GM23338 (cell line): ENCODE results near the gene ZNRF2. TPM values are rescaled to one million over a fixed set of nuclear protein-coding genes. Genes with fewer than 3 reads are reported as not detected.

Source experiments
- ATAC-seq: fragments of 200-7000 bp; cut with Tn5 transposase; 3 replicates; pipeline ENCODE4 v1.9.1; 2020
- DNase-seq: peaks from one replicate; pipeline ENCODE4 v3.0.0-alpha.2; 2015; ENCODE audit warnings: low spot score
- H2AFZ ChIP-seq: fragments of 200-600 bp; sonication (generic); 2 replicates; pipeline ENCODE4 v1.8.0; 2016; ENCODE audit warnings: antibody characterized with exemption, mild to moderate bottlenecking, moderate library complexity
- H3F3A ChIP-seq: fragments of 200-600 bp; sonication (generic); replicated peaks from 2 replicates; pipeline ENCODE4 v1.8.0; 2017; ENCODE audit warnings: antibody characterized with exemption, mixed run types, low read depth
- H3K27ac ChIP-seq: fragments of 200-600 bp; sonication (generic); 2 replicates; pipeline ENCODE4 v1.6.1; 2016; ENCODE audit warnings: low read depth
- H3K27me3 ChIP-seq: fragments of 200-600 bp; sonication (generic); 2 replicates; pipeline ENCODE4 v1.8.0; 2016; ENCODE audit warnings: mild to moderate bottlenecking, mixed run types, moderate library complexity; ENCODE audit not compliant: insufficient read depth
- H3K36me3 ChIP-seq: fragments of 200-600 bp; sonication (generic); 2 replicates; pipeline ENCODE4 v1.8.0; 2016; ENCODE audit warnings: mild to moderate bottlenecking; ENCODE audit not compliant: insufficient read depth
- H3K4me1 ChIP-seq: fragments of 200-600 bp; sonication (generic); 2 replicates; pipeline ENCODE4 v1.8.0; 2016; ENCODE audit warnings: mild to moderate bottlenecking, moderate library complexity; ENCODE audit not compliant: insufficient read depth
- H3K4me2 ChIP-seq: fragments of 200-600 bp; sonication (generic); 2 replicates; pipeline ENCODE4 v1.7.1; 2017; ENCODE audit warnings: mixed run types
- H3K4me3 ChIP-seq: fragments of 200-600 bp; sonication (generic); 2 replicates; pipeline ENCODE4 v1.6.1; 2016; ENCODE audit warnings: mixed run types
- H3K79me2 ChIP-seq: fragments of 200-600 bp; sonication (generic); replicated peaks from 2 replicates; pipeline ENCODE4 v1.8.0; 2017; ENCODE audit warnings: mild to moderate bottlenecking; ENCODE audit not compliant: insufficient read depth
- H3K9me2 ChIP-seq: fragments of 200-600 bp; sonication (generic); 2 replicates; pipeline ENCODE4 v1.8.0; 2017; ENCODE audit not compliant: insufficient read depth
- H4K20me1 ChIP-seq: fragments of 200-600 bp; sonication (generic); replicated peaks from 2 replicates; pipeline ENCODE4 v1.8.0; 2017; ENCODE audit warnings: mild to moderate bottlenecking; ENCODE audit not compliant: insufficient read depth
- H3K27ac Mint-ChIP-seq: 2 replicates; pipeline ENCODE4 v1.8.0; 2020; ENCODE audit warnings: inconsistent platforms, mild to moderate bottlenecking, moderate library complexity, mixed read lengths
- H3K27me3 Mint-ChIP-seq: 3 replicates; pipeline ENCODE4 v1.8.0; 2022; ENCODE audit warnings: low read depth, mild to moderate bottlenecking, moderate library complexity, mixed read lengths, inconsistent platforms; ENCODE audit not compliant: insufficient read depth, poor library complexity
- H3K36me3 Mint-ChIP-seq: 3 replicates; pipeline ENCODE4 v1.8.0; 2021; ENCODE audit warnings: low read depth, mild to moderate bottlenecking, inconsistent platforms, moderate library complexity, mixed read lengths
- H3K4me1 Mint-ChIP-seq: 3 replicates; pipeline ENCODE4 v1.8.0; 2020; ENCODE audit warnings: mild to moderate bottlenecking, inconsistent platforms, mixed read lengths
- H3K4me3 Mint-ChIP-seq: 3 replicates; pipeline ENCODE4 v1.8.0; 2021; ENCODE audit warnings: moderate library complexity, mild to moderate bottlenecking, inconsistent platforms, mixed read lengths
- H3K9me3 Mint-ChIP-seq: 3 replicates; pipeline ENCODE4 v1.8.0; 2020; ENCODE audit warnings: moderate library complexity, mild to moderate bottlenecking, inconsistent platforms, mixed read lengths
- CREB1 ChIP-seq: fragments of 250-450 bp; sonication (Bioruptor Pico); IDR thresholded peaks from 2 replicates; pipeline ENCODE4 v1.5.0; 2020; ENCODE audit warnings: low read depth, mild to moderate bottlenecking, moderate library complexity
- CTCF ChIP-seq, 2 experiments: fragments of 200-600 bp in 1 of 2; sonication (generic) in 1 of 2; conservative IDR thresholded peaks; 2 replicates each; pipeline versions ENCODE4 v1.5.1 to v1.6.1; 2016 to 2017; ENCODE audit warnings: antibody characterized with exemption in 2 of 2, low read depth in 2 of 2, mild to moderate bottlenecking in 2 of 2, moderate library complexity in 1 of 2
- EZH2phosphoT487 ChIP-seq: fragments of 200-600 bp; sonication (generic); IDR thresholded peaks from one replicate; pipeline ENCODE4 v1.8.1; 2018; ENCODE audit warnings: antibody characterized with exemption; ENCODE audit not compliant: unreplicated experiment
- JUNB ChIP-seq: IDR thresholded peaks from one replicate; pipeline ENCODE4 v1.6.1; 2016; ENCODE audit warnings: antibody characterized with exemption; ENCODE audit not compliant: unreplicated experiment
- NANOG ChIP-seq: IDR thresholded peaks from 2 replicates; pipeline ENCODE4 v1.6.1; 2016; ENCODE audit warnings: antibody characterized with exemption, borderline replicate concordance
- POLR2AphosphoS5 ChIP-seq: IDR thresholded peaks from 2 replicates; pipeline ENCODE4 v1.6.1; 2016; ENCODE audit warnings: antibody characterized with exemption, low read depth
- REST ChIP-seq: IDR thresholded peaks from one replicate; pipeline ENCODE4 v1.6.1; 2018; ENCODE audit warnings: antibody characterized with exemption; ENCODE audit not compliant: unreplicated experiment
- STAT1 ChIP-seq: IDR thresholded peaks from one replicate; pipeline ENCODE4 v1.6.1; 2016; ENCODE audit warnings: antibody characterized with exemption; ENCODE audit not compliant: unreplicated experiment
- ZNF331 ChIP-seq: fragments of 250-450 bp; sonication (Bioruptor Pico); IDR thresholded peaks from 2 replicates; pipeline ENCODE4 v1.5.0; 2020; ENCODE audit warnings: low read depth, mild to moderate bottlenecking, moderate library complexity
- polyA plus RNA-seq: library from polyadenylated mRNA; unstranded; fragments of >200 nt; fragmentation: Nextera tagmentation; extraction: Ambion mirVana; gene quantifications from 2 replicates; pipeline ENCODE4 v1.2.1, GENCODE V29; 2016
- total RNA-seq: library from RNA; depleted of rRNA; stranded (reverse); fragments of >200 nt; shearing (Covaris generic); gene quantifications from 2 replicates; pipeline ENCODE4 v1.2.3, GENCODE V29; 2014
- TF ChIP-seq, protein P1 (sequence below): fragments of 250-450 bp; sonication (Bioruptor Pico); IDR thresholded peaks from 2 replicates; pipeline ENCODE4 v1.5.0; 2020; ENCODE audit warnings: mild to moderate bottlenecking, moderate library complexity

The ZNRF2 gene
- total and polyA plus RNA-seq, 2 experiments from 2014 or later: 6.0 to 34.7 TPM

DNA sequence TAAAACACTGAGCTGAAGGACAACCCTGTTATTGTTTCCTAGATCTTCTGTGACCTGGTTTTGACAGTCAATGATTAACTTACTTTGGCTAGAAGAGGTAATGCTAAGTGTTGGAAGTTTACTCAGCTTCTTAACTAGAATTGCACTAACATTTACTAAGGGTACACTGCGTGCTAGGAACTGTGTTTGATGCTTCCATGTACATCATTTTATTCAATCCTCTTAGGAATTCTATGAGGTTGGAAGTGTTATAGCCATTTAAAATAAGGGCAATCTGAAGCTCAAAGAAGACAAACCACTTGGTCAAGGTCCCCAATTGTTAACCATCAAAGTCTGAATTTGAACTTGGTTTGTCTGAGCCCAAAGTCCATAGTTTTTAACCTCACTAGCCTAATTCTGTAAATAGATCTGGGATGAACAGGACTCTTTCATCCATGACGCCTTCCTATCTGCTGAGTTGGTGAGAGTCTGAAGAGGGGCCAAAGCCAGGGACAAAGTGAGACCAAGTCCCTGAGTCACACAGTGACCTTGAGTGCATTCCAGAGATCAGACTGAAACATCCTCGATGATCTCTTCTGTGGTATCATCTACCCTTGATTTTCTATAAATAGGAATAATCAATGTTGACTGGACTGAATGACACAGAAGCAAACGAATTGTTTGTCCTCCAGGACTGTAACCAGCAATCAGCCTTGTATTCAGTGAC lies 29.2 kb upstream of the ZNRF2 start (continued):
- TF ChIP-seq CTCF (conservative IDR thresholded peaks at IDR 0.05; ENCODE audit: low read depth in 2 of 2) (no peak), JUNB (no peak), ZNF331 (CRISPR knock-in tag) (no peak)

GRCh38 chr7:30256349-30256858 lies 28.0 kb upstream of the ZNRF2 start:
- no peaks in the 10 kb centered on the region for H3F3A ChIP-seq
- Mint-ChIP-seq H3K4me3 (no peak overlapping the region), H3K27ac (no peak overlapping the region), H3K4me1 (no peaks in the 10 kb centered on the region), H3K36me3 (no peaks in the 10 kb centered on the region), H3K27me3 (no peaks in the 10 kb centered on the region), H3K9me3 (no peaks in the 10 kb centered on the region)
- H3K4me3 ChIP-seq: no peak overlapping the region
- H3K4me2 ChIP-seq: no peak overlapping the region
- peaks cover 6% of the 10 kb centered on the region; the same call in 1 of the 2 replicates for H3K9me2 ChIP-seq
- H2AFZ ChIP-seq: no peak overlapping the region
- H3K4me1 ChIP-seq: no peaks in the 10 kb centered on the region
- H3K79me2 ChIP-seq: no peaks in the 10 kb centered on the region
- no peaks in the 10 kb centered on the region for H4K20me1 ChIP-seq
- no peaks in the 10 kb centered on the region for H3K36me3 ChIP-seq
- DNase-seq (no peak), ATAC-seq (no peak)
- H3K27me3 ChIP-seq: no peaks in the 10 kb centered on the region
- no peak overlapping the region for H3K27ac ChIP-seq
- TF ChIP-seq STAT1: no peak
- TF ChIP-seq REST: no peak
- TF ChIP-seq CREB1 (CRISPR knock-in tag): no peak
- no peak for TF ChIP-seq NANOG
- TF ChIP-seq CTCF (conservative IDR thresholded peaks at IDR 0.05; ENCODE audit: low read depth in 2 of 2): no peak
- no peak for TF ChIP-seq JUNB
- TF ChIP-seq POLR2AphosphoS5: no peak
- TF ChIP-seq, protein P1, sequence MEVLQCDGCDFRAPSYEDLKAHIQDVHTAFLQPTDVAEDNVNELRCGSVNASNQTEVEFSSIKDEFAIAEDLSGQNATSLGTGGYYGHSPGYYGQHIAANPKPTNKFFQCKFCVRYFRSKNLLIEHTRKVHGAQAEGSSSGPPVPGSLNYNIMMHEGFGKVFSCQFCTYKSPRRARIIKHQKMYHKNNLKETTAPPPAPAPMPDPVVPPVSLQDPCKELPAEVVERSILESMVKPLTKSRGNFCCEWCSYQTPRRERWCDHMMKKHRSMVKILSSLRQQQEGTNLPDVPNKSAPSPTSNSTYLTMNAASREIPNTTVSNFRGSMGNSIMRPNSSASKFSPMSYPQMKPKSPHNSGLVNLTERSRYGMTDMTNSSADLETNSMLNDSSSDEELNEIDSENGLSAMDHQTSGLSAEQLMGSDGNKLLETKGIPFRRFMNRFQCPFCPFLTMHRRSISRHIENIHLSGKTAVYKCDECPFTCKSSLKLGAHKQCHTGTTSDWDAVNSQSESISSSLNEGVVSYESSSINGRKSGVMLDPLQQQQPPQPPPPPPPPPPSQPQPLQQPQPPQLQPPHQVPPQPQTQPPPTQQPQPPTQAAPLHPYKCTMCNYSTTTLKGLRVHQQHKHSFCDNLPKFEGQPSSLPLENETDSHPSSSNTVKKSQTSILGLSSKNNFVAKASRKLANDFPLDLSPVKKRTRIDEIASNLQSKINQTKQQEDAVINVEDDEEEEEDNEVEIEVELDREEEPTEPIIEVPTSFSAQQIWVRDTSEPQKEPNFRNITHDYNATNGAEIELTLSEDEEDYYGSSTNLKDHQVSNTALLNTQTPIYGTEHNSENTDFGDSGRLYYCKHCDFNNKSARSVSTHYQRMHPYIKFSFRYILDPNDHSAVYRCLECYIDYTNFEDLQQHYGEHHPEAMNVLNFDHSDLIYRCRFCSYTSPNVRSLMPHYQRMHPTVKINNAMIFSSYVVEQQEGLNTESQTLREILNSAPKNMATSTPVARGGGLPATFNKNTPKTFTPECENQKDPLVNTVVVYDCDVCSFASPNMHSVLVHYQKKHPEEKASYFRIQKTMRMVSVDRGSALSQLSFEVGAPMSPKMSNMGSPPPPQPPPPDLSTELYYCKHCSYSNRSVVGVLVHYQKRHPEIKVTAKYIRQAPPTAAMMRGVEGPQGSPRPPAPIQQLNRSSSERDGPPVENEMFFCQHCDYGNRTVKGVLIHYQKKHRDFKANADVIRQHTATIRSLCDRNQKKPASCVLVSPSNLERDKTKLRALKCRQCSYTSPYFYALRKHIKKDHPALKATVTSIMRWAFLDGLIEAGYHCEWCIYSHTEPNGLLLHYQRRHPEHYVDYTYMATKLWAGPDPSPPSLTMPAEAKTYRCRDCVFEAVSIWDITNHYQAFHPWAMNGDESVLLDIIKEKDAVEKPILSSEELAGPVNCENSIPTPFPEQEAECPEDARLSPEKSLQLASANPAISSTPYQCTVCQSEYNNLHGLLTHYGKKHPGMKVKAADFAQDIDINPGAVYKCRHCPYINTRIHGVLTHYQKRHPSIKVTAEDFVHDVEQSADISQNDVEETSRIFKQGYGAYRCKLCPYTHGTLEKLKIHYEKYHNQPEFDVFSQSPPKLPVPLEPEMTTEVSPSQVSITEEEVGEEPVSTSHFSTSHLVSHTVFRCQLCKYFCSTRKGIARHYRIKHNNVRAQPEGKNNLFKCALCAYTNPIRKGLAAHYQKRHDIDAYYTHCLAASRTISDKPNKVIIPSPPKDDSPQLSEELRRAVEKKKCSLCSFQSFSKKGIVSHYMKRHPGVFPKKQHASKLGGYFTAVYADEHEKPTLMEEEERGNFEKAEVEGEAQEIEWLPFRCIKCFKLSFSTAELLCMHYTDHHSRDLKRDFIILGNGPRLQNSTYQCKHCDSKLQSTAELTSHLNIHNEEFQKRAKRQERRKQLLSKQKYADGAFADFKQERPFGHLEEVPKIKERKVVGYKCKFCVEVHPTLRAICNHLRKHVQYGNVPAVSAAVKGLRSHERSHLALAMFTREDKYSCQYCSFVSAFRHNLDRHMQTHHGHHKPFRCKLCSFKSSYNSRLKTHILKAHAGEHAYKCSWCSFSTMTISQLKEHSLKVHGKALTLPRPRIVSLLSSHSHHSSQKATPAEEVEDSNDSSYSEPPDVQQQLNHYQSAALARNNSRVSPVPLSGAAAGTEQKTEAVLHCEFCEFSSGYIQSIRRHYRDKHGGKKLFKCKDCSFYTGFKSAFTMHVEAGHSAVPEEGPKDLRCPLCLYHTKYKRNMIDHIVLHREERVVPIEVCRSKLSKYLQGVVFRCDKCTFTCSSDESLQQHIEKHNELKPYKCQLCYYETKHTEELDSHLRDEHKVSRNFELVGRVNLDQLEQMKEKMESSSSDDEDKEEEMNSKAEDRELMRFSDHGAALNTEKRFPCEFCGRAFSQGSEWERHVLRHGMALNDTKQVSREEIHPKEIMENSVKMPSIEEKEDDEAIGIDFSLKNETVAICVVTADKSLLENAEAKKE (CRISPR knock-in tag): no peak
- no peak for TF ChIP-seq ZNF331 (CRISPR knock-in tag)
- no peak for TF ChIP-seq EZH2phosphoT487
